ENCODE results near the gene RAB40B.

Gene RAB40B

GRCh38 chr17:82716203-82717010 is 17.9 kb upstream of the RAB40B start, which contains the start of gene FN3KRP:
Gene FN3KRP (plus strand): TSS chr17:82716706. CDS start chr17:82716756, 50 bp downstream.
- DNase-seq (ENCODE audit: low read depth in 2 of 2) = peak; percentile 80 to 92

- DNase-seq (ENCODE audit: low read depth in 2 of 2) = no peak
Measured at GRCh38 chr17:82713071-82713723, 14.7 kb upstream of the RAB40B start.

- no peak for DNase-seq (ENCODE audit: low read depth in 2 of 2)
Measured at GRCh38 chr17:82710499-82711232, 12.2 kb upstream of the RAB40B start.

GRCh38 chr17:82709676-82710498 is 11.4 kb upstream of the RAB40B start:
- no peak for DNase-seq (ENCODE audit: low read depth in 2 of 2)

GRCh38 chr17:82709024-82709675 is 10.7 kb upstream of the RAB40B start:
- no peak for DNase-seq (ENCODE audit: low read depth in 2 of 2)

- no peak for DNase-seq (ENCODE audit: low read depth in 2 of 2)
Measured at GRCh38 chr17:82705756-82706155, 7.3 kb upstream of the RAB40B start.

GRCh38 chr17:82704886-82705285 is 6.4 kb upstream of the RAB40B start:
- no peak for DNase-seq (ENCODE audit: low read depth in 2 of 2)

GRCh38 chr17:82703935-82704865 is 5.7 kb upstream of the RAB40B start:
- no peak for DNase-seq (ENCODE audit: low read depth in 2 of 2)

- no peak for DNase-seq (ENCODE audit: low read depth in 2 of 2)
Measured at GRCh38 chr17:82703036-82703745, 4.7 kb upstream of the RAB40B start.

GRCh38 chr17:82702231-82702927 is 3.9 kb upstream of the RAB40B start:
- DNase-seq (ENCODE audit: low read depth in 2 of 2) = no peak

GRCh38 chr17:82699551-82699950 is 1.1 kb upstream of the RAB40B start:
- no peak for DNase-seq (ENCODE audit: low read depth in 2 of 2)

GRCh38 chr17:82698974-82699442 is 510 bp upstream of the RAB40B start:
- DNase-seq (ENCODE audit: low read depth in 2 of 2) = no peak

- no peak for DNase-seq (ENCODE audit: low read depth in 2 of 2)
Measured at GRCh38 chr17:82697808-82698064, 762 bp downstream of the RAB40B start.

- DNase-seq (ENCODE audit: low read depth in 2 of 2) = no peak
Measured at GRCh38 chr17:82696916-82697807, 1.3 kb downstream of the RAB40B start.

GRCh38 chr17:82696259-82696658 is 2.2 kb downstream of the RAB40B start:
- DNase-seq (ENCODE audit: low read depth in 2 of 2) = no peak

GRCh38 chr17:82694647-82695046 is 3.9 kb downstream of the RAB40B start:
- no peak for DNase-seq (ENCODE audit: low read depth in 2 of 2)

- no peak for DNase-seq (ENCODE audit: low read depth in 2 of 2)
Measured at GRCh38 chr17:82693168-82693867, 5.2 kb downstream of the RAB40B start.

All from stimulated activated CD8-positive, alpha-beta memory T cell treated with anti-CD3 and anti-CD28 coated beads, Interleukin-15, amount 100 ng/mL, for 48 hours (primary cell).